ENCODE measurements around the gene SAXO1.

The SAXO1 gene

GRCh38 chr9:18909140-18910018 lies 123.6 kb downstream of the SAXO1 start:
- no peak for DNase-seq (ENCODE audit: low read depth, low spot score)
- no peak overlapping the region for H3K4me3 ChIP-seq (ENCODE audit: low read depth, low read length)
- TF ChIP-seq CTCF (IDR thresholded peaks at IDR 0.05; ENCODE audit: low read depth, low read length), result no peak
- in situ Hi-C loops (cut with HindIII; ENCODE audit: low sequenced_read_pairs), result no loop called here

GRCh38 chr9:18907927-18908625 lies 124.9 kb downstream of the SAXO1 start:
- in situ Hi-C loops (cut with HindIII; ENCODE audit: low sequenced_read_pairs), result no loop called here
- no peak for TF ChIP-seq CTCF (IDR thresholded peaks at IDR 0.05; ENCODE audit: low read depth, low read length)
- H3K4me3 ChIP-seq (ENCODE audit: low read depth, low read length), result no peak overlapping the region
- DNase-seq (ENCODE audit: low read depth, low spot score), result no peak

GRCh38 chr9:18906656-18907395 lies 126.2 kb downstream of the SAXO1 start:
- in situ Hi-C loops (cut with HindIII; ENCODE audit: low sequenced_read_pairs), result no loop called here
- peak; percentile 65 for DNase-seq (ENCODE audit: low read depth, low spot score)
- no peak for TF ChIP-seq CTCF (IDR thresholded peaks at IDR 0.05; ENCODE audit: low read depth, low read length)
- H3K4me3 ChIP-seq (ENCODE audit: low read depth, low read length), result no peak overlapping the region

- in situ Hi-C loops (cut with HindIII; ENCODE audit: low sequenced_read_pairs), result no loop called here
- DNase-seq (ENCODE audit: low read depth, low spot score), result peak; percentile 73
- no peak overlapping the region for H3K4me3 ChIP-seq (ENCODE audit: low read depth, low read length)
- TF ChIP-seq CTCF (IDR thresholded peaks at IDR 0.05; ENCODE audit: low read depth, low read length), result no peak
These were observed 127.0 kb downstream of the SAXO1 start for GRCh38 chr9:18905883-18906629.

- no peak overlapping the region for H3K4me3 ChIP-seq (ENCODE audit: low read depth, low read length)
- in situ Hi-C loops (cut with HindIII; ENCODE audit: low sequenced_read_pairs), result no loop called here
- peak; percentile 74 for DNase-seq (ENCODE audit: low read depth, low spot score)
- no peak for TF ChIP-seq CTCF (IDR thresholded peaks at IDR 0.05; ENCODE audit: low read depth, low read length)
These were observed 127.8 kb downstream of the SAXO1 start for GRCh38 chr9:18905028-18905882.

Data from astrocyte of the spinal cord (primary cell).